GM19397 (cell line): ENCODE data around the gene UNC79.

Source experiments
- ATAC-seq: cut with Tn5 transposase; IDR thresholded peaks from one replicate; pipeline ENCODE4 v1.9.1; 2021; ENCODE audit warnings: mild to moderate bottlenecking, moderate library complexity; ENCODE audit not compliant: unreplicated experiment

The UNC79 gene

GRCh38 chr14:93745603-93746273 lies 315.0 kb downstream of the UNC79 start:
- ATAC-seq, result no peak

- ATAC-seq, result no peak
Observed at GRCh38 chr14:93747102-93747501, 316.4 kb downstream of the UNC79 start.

GRCh38 chr14:93747560-93747959 lies 316.8 kb downstream of the UNC79 start:
- ATAC-seq, result no peak

- ATAC-seq, result no peak
Observed at GRCh38 chr14:93748208-93749075, 317.7 kb downstream of the UNC79 start.

- ATAC-seq, result no peak
Observed at GRCh38 chr14:93749076-93749420, 318.3 kb downstream of the UNC79 start.

- ATAC-seq, result no peak
Observed at GRCh38 chr14:93751946-93752655, 321.4 kb downstream of the UNC79 start.

GRCh38 chr14:93752980-93753561 lies 322.3 kb downstream of the UNC79 start:
- no peak for ATAC-seq

- no peak for ATAC-seq
Observed at GRCh38 chr14:93753647-93754046, 322.9 kb downstream of the UNC79 start.

GRCh38 chr14:93757206-93757605 lies 326.5 kb downstream of the UNC79 start:
- ATAC-seq, result no peak
